Kidney epithelial cell (primary cell): Measurements from ENCODE around the gene MYH10. TPM values are rescaled to one million over a fixed set of nuclear protein-coding genes. Genes with fewer than 3 reads are reported as not detected.
A peak's percentile ranks its signal among the peaks of the same experiment; 100 is the strongest.

Source experiments
- DNase-seq: peaks from one replicate; pipeline ENCODE4 v3.0.0-alpha.2; 2010; ENCODE audit warnings: low read depth
- H3K27me3 ChIP-seq: 2 replicates; pipeline ENCODE4 v1.6.0; 2011; ENCODE audit warnings: low read length; ENCODE audit not compliant: control insufficient read depth, insufficient read depth
- H3K36me3 ChIP-seq: 2 replicates; pipeline ENCODE4 v1.5.1; 2011; ENCODE audit warnings: low read length; ENCODE audit not compliant: control insufficient read depth, insufficient read depth
- H3K4me3 ChIP-seq: 2 replicates; pipeline ENCODE4 v1.5.1; 2011; ENCODE audit warnings: low read depth, mild to moderate bottlenecking, control low read depth, low read length
- total RNA-seq: library from RNA; depleted of rRNA; stranded (reverse); fragments of >200 nt; gene quantifications from 2 replicates; pipeline ENCODE4 v1.2.3, GENCODE V29; 2015
- TF ChIP-seq, protein P1 (sequence below): IDR thresholded peaks from 2 replicates; pipeline ENCODE4 v1.5.1; 2011; ENCODE audit warnings: mild to moderate bottlenecking, moderate library complexity, low read length, control low read depth, inconsistent platforms; ENCODE audit not compliant: insufficient read depth, poor library complexity, severe bottlenecking

MYH10 gene
- total RNA-seq, 1 donor from 2014 or later: 90.5 TPM

DNA sequence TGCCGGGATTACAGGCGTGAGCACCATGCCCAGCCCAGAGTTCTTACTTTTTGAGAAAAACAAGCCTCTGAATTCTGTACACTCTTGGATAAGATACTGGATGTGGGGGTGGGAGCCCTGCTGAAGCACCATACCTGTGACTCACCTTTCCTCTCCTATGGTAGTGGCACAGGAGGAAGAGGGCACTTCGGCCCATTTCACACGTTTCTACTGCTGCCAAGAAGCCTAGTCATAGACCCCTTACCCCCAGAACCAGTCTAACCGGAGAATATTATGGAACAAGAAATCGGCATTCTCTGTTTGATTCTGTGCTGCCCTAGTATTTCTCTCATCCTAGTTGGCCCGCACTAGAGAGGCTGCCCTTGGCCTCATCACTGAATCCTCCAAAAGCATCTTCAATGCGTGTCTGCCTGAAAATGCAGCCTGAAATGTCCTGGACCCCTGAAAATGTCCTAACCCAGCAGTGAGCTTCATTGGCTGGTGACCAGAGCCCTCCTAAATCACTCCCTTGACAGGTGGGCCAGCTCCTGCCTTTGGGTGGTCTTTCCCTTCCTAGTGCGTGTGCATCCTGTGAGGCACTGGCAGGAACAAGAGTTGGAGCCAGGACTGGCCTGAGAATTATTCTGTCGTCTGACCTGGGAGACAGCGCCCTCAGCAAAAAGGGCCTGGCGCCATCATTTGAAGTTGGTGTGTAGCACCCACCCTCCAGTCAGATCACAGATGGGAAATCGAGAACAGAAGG is 156.9 kb downstream of the MYH10 start:
- TF ChIP-seq, protein P1, sequence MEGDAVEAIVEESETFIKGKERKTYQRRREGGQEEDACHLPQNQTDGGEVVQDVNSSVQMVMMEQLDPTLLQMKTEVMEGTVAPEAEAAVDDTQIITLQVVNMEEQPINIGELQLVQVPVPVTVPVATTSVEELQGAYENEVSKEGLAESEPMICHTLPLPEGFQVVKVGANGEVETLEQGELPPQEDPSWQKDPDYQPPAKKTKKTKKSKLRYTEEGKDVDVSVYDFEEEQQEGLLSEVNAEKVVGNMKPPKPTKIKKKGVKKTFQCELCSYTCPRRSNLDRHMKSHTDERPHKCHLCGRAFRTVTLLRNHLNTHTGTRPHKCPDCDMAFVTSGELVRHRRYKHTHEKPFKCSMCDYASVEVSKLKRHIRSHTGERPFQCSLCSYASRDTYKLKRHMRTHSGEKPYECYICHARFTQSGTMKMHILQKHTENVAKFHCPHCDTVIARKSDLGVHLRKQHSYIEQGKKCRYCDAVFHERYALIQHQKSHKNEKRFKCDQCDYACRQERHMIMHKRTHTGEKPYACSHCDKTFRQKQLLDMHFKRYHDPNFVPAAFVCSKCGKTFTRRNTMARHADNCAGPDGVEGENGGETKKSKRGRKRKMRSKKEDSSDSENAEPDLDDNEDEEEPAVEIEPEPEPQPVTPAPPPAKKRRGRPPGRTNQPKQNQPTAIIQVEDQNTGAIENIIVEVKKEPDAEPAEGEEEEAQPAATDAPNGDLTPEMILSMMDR: no peak
- no peak for DNase-seq
- Histone ChIP-seq H3K36me3 (no peaks in the 10 kb centered on the region), H3K27me3 (no peaks in the 10 kb centered on the region), H3K4me3 (no peak overlapping the region)

DNA sequence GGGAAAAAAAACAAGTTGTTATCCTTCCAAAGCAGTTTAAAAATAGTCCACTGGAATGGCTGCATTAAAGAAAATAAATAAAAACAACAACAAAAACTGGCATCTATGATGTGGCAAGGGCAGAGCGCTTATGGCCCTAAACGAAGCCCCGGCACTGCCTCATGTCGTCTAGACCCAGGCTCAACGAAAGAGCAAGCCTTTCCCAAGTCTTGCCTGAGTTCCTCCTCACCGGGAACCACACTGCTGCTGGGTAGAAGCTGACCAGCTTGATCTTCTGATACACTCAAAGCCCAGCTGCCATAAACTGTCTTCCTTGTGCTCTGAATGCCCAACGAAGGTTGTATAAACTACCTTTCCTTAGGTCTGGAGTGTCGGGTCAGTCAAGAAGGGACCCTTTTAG is 157.9 kb downstream of the MYH10 start:
- TF ChIP-seq, protein P1: no peak
- Histone ChIP-seq H3K27me3 (no peaks in the 10 kb centered on the region), H3K4me3 (no peak overlapping the region), H3K36me3 (no peaks in the 10 kb centered on the region)
- DNase-seq: no peak

DNA sequence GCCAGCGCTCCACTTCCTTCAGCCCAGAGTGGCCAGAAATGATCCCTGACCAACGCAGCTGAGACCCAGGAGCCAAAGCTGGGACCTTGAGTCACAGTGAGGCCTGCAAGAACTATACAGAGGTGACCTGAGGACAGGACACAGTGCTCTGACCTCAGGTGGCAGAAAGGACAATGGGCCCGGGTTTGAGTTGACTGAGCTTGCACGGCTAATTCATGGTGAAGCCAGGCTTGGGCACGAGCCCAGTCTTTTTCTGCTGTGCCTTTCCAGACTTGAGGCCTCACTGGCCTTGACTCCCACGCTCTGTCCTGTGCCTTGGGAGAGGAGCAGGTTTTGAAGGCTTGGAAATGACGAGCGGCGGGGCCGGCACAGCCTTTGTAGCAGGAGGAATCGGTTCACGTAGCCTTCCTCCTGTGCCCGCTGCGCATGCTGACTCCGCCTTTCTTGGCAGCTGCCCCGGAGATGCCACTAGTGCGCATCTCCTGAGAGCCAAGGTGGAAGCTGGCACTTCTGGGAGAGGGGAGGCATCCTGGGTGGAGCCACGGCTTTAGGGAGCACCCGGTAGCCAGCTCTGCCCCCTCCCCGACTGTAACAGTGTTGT is 160.0 kb downstream of the MYH10 start:
- Histone ChIP-seq H3K36me3 (no peaks in the 10 kb centered on the region), H3K27me3 (no peaks in the 10 kb centered on the region), H3K4me3 (no peak overlapping the region)
- DNase-seq: peak; percentile 12
- TF ChIP-seq, protein P1: no peak

DNA sequence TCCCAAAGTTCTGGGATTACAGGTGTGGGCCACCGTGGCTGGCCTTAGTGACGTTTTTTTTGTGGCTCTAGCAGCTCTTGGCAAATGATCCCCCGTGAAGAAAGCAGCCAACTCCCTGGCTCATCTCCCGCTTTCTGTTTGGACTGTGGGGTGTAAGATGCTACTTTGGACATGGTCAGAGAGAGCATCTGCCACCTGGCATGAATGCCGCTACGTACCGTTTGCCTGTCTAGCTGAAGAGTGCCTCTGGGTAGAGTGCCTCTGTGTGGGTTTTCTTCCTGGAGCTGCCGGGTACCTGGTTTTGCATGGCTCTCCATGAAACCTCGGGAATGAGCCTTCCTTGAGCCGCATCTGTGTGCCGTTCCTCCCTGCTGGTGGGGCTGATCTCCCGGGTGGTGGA is 160.6 kb downstream of the MYH10 start:
- Histone ChIP-seq H3K27me3 (no peaks in the 10 kb centered on the region), H3K36me3 (no peaks in the 10 kb centered on the region)
- TF ChIP-seq, protein P1: no peak

DNA sequence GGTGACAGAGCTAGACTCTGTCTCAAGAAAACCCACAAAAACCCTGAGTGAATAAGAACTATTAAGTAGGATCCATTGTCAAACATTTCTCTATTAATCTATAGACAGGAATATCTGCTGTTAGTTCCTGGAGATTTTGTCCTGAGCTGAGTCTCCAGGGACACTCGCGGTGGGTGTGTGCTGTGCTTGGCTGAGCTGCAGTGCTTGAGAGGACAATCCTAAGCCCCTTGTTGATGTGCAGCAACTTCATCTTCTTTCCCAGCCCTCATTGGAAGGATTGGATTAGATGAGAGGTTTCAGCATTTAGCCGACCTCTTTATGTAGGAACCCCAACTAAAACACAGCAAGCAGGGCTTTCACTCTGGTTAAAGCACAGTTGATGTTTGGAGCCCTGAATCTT is 161.5 kb downstream of the MYH10 start:
- H3K27me3 ChIP-seq: no peaks in the 10 kb centered on the region
- TF ChIP-seq, protein P1: no peak
- H3K36me3 ChIP-seq: no peaks in the 10 kb centered on the region
- no peak for DNase-seq
- H3K4me3 ChIP-seq: no peak overlapping the region

More for the DNA sequence above, 160.6 kb downstream of the MYH10 start:
- no peak overlapping the region for H3K4me3 ChIP-seq
- no peak for DNase-seq
